GM12892 (cell line): Measurements from ENCODE around the gene WNT2. TPM values are rescaled to one million over a fixed set of nuclear protein-coding genes. Genes with fewer than 3 reads are reported as not detected.

Source experiments
- DNase-seq: peaks from one replicate; pipeline ENCODE4 v3.0.0; 2011; ENCODE audit not compliant: insufficient read length
- FAIRE-seq: peaks from 2 replicates; lab custom pipeline; 2011; peaks lifted over from hg19 to GRCh38; lab: Jason Lieb, UNC
- POLR2A ChIP-seq: IDR thresholded peaks from 2 replicates; pipeline ENCODE4 v1.6.1; 2011; ENCODE audit warnings: low read depth, low read length, control low read depth
- POLR2AphosphoS5 ChIP-seq: IDR thresholded peaks from 2 replicates; pipeline ENCODE4 v1.6.1; 2011; ENCODE audit warnings: low read depth, low read length, control low read depth
- TAF1 ChIP-seq: IDR thresholded peaks from 2 replicates; pipeline ENCODE4 v1.6.1; 2011; ENCODE audit warnings: low read depth, mild to moderate bottlenecking, control low read depth, low read length, borderline replicate concordance
- polyA plus RNA-seq: library from polyadenylated mRNA; unstranded; fragments of >200 nt; gene quantifications from one replicate; pipeline ENCODE4 v1.2.1, GENCODE V29; 2012; ENCODE audit warnings: missing spikeins, inconsistent platforms; ENCODE audit not compliant: missing spikeins

Gene WNT2
- 1.2 TPM for polyA plus RNA-seq

GRCh38 chr7:117322741-117323304 is at the start of gene WNT2:
Gene WNT2 (minus strand): TSS chr7:117323058. CDS start chr7:117322989, 69 bp downstream.
- no peak for TF ChIP-seq TAF1
- DNase-seq (no peak), FAIRE-seq (no peak)

DNA sequence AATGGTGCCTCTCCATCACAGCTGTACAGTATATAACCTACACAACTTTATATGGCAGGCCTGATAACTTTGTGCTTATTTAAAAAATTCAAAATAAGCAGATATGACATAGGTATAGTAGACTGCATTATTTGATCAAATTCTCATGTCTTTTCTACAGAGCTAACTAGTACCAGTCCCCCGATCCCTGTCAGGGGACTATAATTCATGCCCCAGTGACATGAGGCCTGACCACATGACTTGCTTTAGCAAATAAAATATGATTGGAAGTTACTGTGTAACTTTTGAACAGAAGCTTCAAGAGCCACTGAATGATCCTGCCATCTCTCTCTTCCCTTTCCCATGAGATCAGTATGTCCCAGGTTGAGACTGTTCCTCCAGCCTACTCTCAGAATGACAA is 49.2 kb upstream of the WNT2 start:
- no peak for FAIRE-seq
- TF ChIP-seq POLR2A (no peak), TAF1 (no peak), POLR2AphosphoS5 (no peak)
- no peak for DNase-seq

DNA sequence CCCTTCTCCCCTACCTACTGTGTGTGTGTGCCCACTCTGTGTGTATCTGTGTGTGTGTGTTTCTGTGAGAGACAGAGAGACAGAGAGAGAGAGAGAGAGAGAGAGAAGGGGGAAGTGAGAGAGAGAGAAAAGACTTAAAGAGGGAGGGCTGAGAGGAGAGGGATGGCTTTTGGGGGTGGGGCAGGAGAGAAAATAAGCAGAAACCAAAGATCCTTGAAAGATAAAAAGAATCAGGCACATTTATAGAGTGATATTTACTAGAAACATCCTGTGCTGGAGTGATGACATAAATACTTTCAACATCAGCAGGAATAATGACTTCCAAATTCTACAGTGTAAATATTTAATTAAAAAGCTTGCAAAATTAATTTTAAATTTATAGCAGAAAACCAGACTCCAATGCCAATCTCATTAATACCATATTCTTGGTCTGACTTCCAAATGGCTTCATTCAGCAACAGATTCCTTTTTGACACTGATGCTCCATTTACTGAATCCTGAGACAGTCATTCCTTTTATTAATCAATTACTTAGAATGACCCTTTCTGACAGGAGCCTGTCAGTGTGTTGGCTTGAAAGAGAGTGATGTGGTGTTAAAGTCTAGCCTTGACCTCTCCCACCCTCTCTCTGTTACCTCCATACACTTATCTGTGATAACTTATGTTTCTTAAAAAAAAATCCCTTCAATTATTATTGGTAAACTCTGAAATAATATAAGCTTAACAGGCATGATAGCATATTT is 41.7 kb upstream of the WNT2 start:
- TF ChIP-seq POLR2A = no peak
- no peak for TF ChIP-seq POLR2AphosphoS5
- no peak for TF ChIP-seq TAF1
- DNase-seq (no peak), FAIRE-seq (no peak)

DNA sequence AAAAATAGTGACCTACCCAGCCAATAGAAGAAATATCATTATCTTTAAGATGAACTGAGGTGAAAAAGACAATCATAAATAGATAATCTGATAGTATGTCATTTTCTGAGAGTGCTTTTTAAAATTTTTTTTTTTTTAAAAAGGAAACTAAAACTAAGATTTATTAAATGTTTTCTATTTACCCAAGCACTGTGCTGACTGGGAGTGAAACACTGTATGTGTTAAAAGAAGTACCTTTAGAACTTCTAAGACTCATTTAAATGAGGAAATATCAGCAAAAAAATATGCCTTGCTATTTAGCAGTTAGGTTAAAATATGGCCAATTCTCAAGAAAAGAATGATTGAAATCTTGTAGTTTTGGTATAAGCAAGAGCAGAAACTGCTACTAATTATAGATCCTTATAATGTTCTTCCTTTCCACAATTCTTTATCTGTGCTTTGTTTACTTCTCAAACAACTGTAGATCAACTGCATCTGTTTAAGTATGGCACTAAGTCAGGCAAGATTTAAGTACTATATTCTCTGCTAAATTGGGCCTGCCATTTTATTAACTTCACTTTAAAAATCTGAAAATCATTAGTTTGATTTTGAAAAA is 39.5 kb upstream of the WNT2 start:
- FAIRE-seq (peak; percentile 17), DNase-seq (no peak)
- TF ChIP-seq POLR2AphosphoS5 (no peak), POLR2A (no peak), TAF1 (no peak)

GRCh38 chr7:117350027-117350426 is 27.2 kb upstream of the WNT2 start:
- FAIRE-seq = peak; percentile 24
- no peak for TF ChIP-seq POLR2A
- TF ChIP-seq POLR2AphosphoS5 = no peak
- no peak for TF ChIP-seq TAF1
- no peak for DNase-seq

GRCh38 chr7:117349570-117349969 is 26.7 kb upstream of the WNT2 start:
- TF ChIP-seq POLR2AphosphoS5 (no peak), TAF1 (no peak), POLR2A (no peak)
- no peak for DNase-seq
- FAIRE-seq = peak; percentile 51

DNA sequence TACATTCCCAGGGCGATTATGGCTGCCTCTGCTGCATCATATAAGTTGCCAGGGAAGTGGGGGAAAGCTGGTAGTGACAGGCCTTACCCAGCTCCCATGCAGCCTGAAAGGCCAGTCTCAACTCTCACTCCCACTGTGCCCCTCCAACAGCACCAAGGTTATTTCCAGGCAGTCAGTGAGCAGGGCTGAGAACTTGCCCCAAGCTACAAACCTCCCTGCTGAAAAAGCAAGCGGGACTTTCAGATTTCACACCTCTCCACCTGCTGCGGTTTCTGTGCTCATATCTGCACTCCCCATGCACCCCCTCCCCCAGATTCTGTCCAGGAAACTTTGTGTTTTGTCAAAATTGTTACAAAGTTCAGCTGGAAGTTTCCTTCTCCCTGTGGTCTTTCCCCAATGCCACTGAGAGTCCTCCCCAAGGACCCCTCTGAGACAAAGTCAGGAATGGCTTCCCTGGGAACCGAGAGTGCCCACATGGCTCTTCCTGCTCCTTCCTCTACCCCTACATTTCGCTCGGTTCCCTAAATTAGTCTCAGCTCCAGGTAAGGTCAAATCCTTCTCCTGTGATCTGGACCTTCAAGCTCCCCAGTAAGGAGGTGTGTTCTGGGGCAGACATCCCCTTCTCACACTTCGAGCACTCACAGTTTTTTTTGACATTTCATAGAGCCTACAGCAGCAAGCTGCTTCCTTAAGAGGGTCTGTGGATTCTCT is 25.3 kb upstream of the WNT2 start:
- DNase-seq (no peak), FAIRE-seq (peak; percentile 72)

GRCh38 chr7:117347480-117347879 is 24.6 kb upstream of the WNT2 start:
- no peak for FAIRE-seq
- DNase-seq = no peak

More for the DNA sequence above, 25.3 kb upstream of the WNT2 start:
- no peak for TF ChIP-seq POLR2AphosphoS5

DNA sequence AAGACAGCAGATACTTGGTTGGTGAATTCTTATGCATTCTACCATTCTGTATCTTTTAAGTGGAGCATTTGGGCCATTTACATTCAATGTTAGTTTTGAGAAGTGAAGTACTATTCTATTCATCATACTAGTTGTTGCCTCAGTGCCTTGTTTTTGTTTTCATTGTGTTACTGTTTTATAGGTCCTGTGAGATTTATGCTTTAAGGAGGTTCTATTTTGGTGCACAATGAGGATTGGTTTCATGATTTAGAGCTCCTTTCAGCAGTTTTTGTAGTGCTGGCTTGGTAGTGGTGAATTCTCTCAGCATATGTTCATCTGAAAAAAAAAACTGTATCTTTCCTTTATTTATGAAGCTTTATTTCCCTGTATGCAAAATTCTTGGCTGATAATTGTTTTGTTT is 23.3 kb upstream of the WNT2 start:
- FAIRE-seq = no peak

More at GRCh38 chr7:117347480-117347879, 24.6 kb upstream of the WNT2 start:
- TF ChIP-seq POLR2A (no peak), POLR2AphosphoS5 (no peak), TAF1 (no peak)

DNA sequence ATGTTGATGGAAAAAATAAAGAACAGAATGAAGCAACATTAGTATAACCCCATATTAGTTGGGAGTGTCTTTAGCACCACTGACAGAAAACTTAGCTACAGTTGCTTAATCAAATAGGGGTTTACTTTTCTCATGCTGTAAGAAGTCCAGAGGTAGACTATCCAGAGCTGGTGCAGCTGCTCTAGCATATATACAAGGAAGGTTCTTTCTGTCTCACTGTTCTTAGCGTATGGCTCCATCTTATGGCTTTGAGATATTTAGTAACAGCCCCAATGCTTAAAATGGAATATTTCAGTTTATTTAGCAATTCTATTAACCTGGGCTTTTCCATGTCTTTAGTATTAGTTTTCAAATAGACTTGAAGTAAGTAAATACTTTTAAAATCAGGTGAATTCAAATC is 15.2 kb upstream of the WNT2 start:
- no peak for DNase-seq
- no peak for TF ChIP-seq POLR2A
- TF ChIP-seq TAF1 = no peak
- no peak for TF ChIP-seq POLR2AphosphoS5
- no peak for FAIRE-seq

More for the DNA sequence above, 23.3 kb upstream of the WNT2 start:
- no peak for DNase-seq
- TF ChIP-seq POLR2A (no peak), POLR2AphosphoS5 (no peak), TAF1 (no peak)

DNA sequence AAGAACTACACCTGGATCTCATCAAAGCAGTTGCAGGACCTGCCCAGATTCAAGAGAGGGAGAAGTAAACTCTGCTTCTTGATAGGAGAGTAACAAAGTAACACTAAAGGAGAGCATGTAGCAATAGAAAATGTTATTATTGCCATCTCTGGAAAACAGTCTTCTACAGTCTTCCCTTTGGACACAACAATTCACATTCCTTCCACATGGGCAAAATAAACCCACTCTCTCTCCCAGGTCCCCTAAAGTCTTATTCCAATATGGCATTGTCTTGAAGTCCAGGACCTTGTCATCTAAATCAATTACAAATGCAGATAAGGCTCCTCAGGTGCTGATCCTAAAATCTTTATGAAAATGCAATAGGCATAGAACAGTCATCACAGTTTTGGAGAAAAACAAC is 10.3 kb upstream of the WNT2 start:
- TF ChIP-seq POLR2AphosphoS5 (no peak), POLR2A (no peak), TAF1 (no peak)
- no peak for DNase-seq
- no peak for FAIRE-seq

- FAIRE-seq (no peak), DNase-seq (no peak)
- TF ChIP-seq POLR2AphosphoS5 (no peak), TAF1 (no peak), POLR2A (no peak)
Observed at GRCh38 chr7:117332031-117332430, 9.2 kb upstream of the WNT2 start.
